Esophagus muscularis mucosa (tissue), 4 donors: ENCODE measurements around the gene MRPL39. TPM values are rescaled to one million over a fixed set of nuclear protein-coding genes. Genes with fewer than 3 reads are reported as not detected.

Experiments used
- DNase-seq: peaks from one replicate; pipeline ENCODE4 v3.0.0-alpha.2; 2017; ENCODE audit errors: extremely low spot score
- H3K27ac ChIP-seq, 4 donors: fragments of 200-600 bp; sonication (generic); replicated peaks in 1 of 4; 1 replicate in 3 of 4; 2 replicates in 1 of 4; pipeline ENCODE4 v1.5.1; 2016 to 2019; ENCODE audit warnings: mild to moderate bottlenecking in 1 of 4
- H3K27me3 ChIP-seq, 4 donors: fragments of 200-600 bp; sonication (generic); one replicate each; pipeline versions ENCODE4 v1.5.1 to v1.6.0; 2016 to 2019
- H3K36me3 ChIP-seq, 4 donors: fragments of 200-600 bp; sonication (generic); one replicate each; pipeline ENCODE4 v1.5.1; 2016 to 2019
- H3K4me1 ChIP-seq, 4 donors: fragments of 200-600 bp; sonication (generic); one replicate each; pipeline ENCODE4 v1.5.1; 2016 to 2019
- H3K4me3 ChIP-seq, 4 donors: fragments of 200-600 bp; sonication (generic); 1 replicate in 2 of 4; 2 replicates in 2 of 4; pipeline ENCODE4 v1.5.1; 2016 to 2019; ENCODE audit warnings: mild to moderate bottlenecking in 4 of 4, moderate library complexity in 1 of 4
- H3K9me3 ChIP-seq, 4 donors: fragments of 200-600 bp; sonication (generic); 1 replicate in 3 of 4; 2 replicates in 1 of 4; pipeline ENCODE4 v1.5.1; 2016 to 2019
- CTCF ChIP-seq, 3 experiments: fragments of 200-600 bp in 2 of 3; fragments of 450-650 bp in 1 of 3; sonication (generic) in 2 of 3; IDR thresholded peaks; one replicate each; pipeline ENCODE4 v1.5.1; 2017 to 2019; ENCODE audit warnings: antibody characterized with exemption in 3 of 3, mild to moderate bottlenecking in 2 of 3, moderate library complexity in 1 of 3
- EP300 ChIP-seq: sonication (generic); formaldehyde crosslinking; IDR thresholded peaks from one replicate; pipeline ENCODE4 v1.6.1; 2017; ENCODE audit warnings: antibody characterized with exemption
- POLR2A ChIP-seq: fragments of 450-650 bp; IDR thresholded peaks from one replicate; pipeline ENCODE4 v1.6.1; 2017; ENCODE audit warnings: antibody characterized with exemption, moderate library complexity, mild to moderate bottlenecking, low read depth
- POLR2AphosphoS5 ChIP-seq, 2 donors: sonication (generic); formaldehyde crosslinking; IDR thresholded peaks; one replicate each; pipeline ENCODE4 v1.6.1; 2017; ENCODE audit warnings: antibody characterized with exemption in 2 of 2
- WGBS: methylation state at CpG from one replicate; pipeline ENCODE4 v1.1.5; 2018; 5-methylcytosine and 5-hydroxymethylcytosine counted together
- intact Hi-C: fragments of 100-400 bp; cut with DNase I; formaldehyde crosslinking; loops from one replicate; pipeline ENCODE4 v1.15.1; 2023
- total RNA-seq, 4 donors: library from RNA; depleted of rRNA; stranded (reverse); fragments of >200 nt; gene quantifications; one replicate each; pipeline versions ENCODE4 v1.1.0 to v1.2.1, GENCODE V29; 2016

Gene MRPL39
- total RNA-seq, 4 donors from 2014 or later: 22.0 to 31.8 (median 27.4) TPM

GRCh38 chr21:25560271-25560685 is 47.0 kb downstream of the MRPL39 start:
- Histone ChIP-seq H3K4me1 (peaks cover 0 to 20% (median 9%) of the 10 kb centered on the region in 4 donors), H3K36me3 (peaks cover 0 to 6% (median 0%) of the 10 kb centered on the region in 4 donors), H3K27ac (no peak overlapping the region), H3K4me3 (no peak overlapping the region), H3K27me3 (no peaks in the 10 kb centered on the region), H3K9me3 (no peaks in the 10 kb centered on the region)
- intact Hi-C loops: no loop called here
- no peak for TF ChIP-seq POLR2AphosphoS5 (IDR thresholded peaks at IDR 0.05)
- TF ChIP-seq CTCF (IDR thresholded peaks at IDR 0.05): no peak
- no peak for TF ChIP-seq POLR2A
- no peak for TF ChIP-seq EP300
- WGBS: 76% methylated on average over 4 of the region's 4 CpGs
- DNase-seq: no peak

GRCh38 chr21:25559746-25560145 is 47.5 kb downstream of the MRPL39 start:
- Histone ChIP-seq H3K9me3 (no peaks in the 10 kb centered on the region), H3K4me1 (peaks cover 0 to 20% (median 9%) of the 10 kb centered on the region in 4 donors), H3K27ac (no peak overlapping the region), H3K36me3 (peaks cover 0 to 3% (median 0%) of the 10 kb centered on the region in 4 donors), H3K27me3 (no peaks in the 10 kb centered on the region), H3K4me3 (no peak overlapping the region)
- no peak for DNase-seq
- no peak for TF ChIP-seq CTCF (IDR thresholded peaks at IDR 0.05)
- no peak for TF ChIP-seq EP300
- TF ChIP-seq POLR2A: no peak
- no peak for TF ChIP-seq POLR2AphosphoS5 (IDR thresholded peaks at IDR 0.05)
- WGBS: 67% methylated on average over 1 of the region's 1 CpG
- intact Hi-C loops: no loop called here

- 96% methylated on average over 2 of the region's 2 CpGs for WGBS
- TF ChIP-seq EP300 (no peak), POLR2AphosphoS5 (IDR thresholded peaks at IDR 0.05) (no peak), CTCF (IDR thresholded peaks at IDR 0.05) (no peak), POLR2A (no peak)
- Histone ChIP-seq H3K4me1 (peaks cover 0 to 20% (median 9%) of the 10 kb centered on the region in 4 donors), H3K27me3 (no peaks in the 10 kb centered on the region), H3K4me3 (no peak overlapping the region), H3K36me3 (no peaks in the 10 kb centered on the region), H3K27ac (no peak overlapping the region), H3K9me3 (no peaks in the 10 kb centered on the region)
- DNase-seq: no peak
- intact Hi-C loops: no loop called here
These were observed 49.2 kb downstream of the MRPL39 start for GRCh38 chr21:25558123-25558522.

GRCh38 chr21:25557180-25557579 is 50.1 kb downstream of the MRPL39 start:
- no peak for DNase-seq
- H3K36me3 ChIP-seq: no peaks in the 10 kb centered on the region
- TF ChIP-seq POLR2AphosphoS5 (IDR thresholded peaks at IDR 0.05): no peak
- TF ChIP-seq CTCF (IDR thresholded peaks at IDR 0.05): no peak
- no peak for TF ChIP-seq POLR2A
- no peak for TF ChIP-seq EP300
- H3K9me3 ChIP-seq: no peaks in the 10 kb centered on the region
- WGBS: 80% methylated on average over 1 of the region's 1 CpG
- no peak overlapping the region for H3K27ac ChIP-seq
- H3K4me1 ChIP-seq: peaks cover 0 to 13% (median 2%) of the 10 kb centered on the region in 4 donors
- no peaks in the 10 kb centered on the region for H3K27me3 ChIP-seq
- no peak overlapping the region for H3K4me3 ChIP-seq
- intact Hi-C loops: no loop called here

- Histone ChIP-seq H3K36me3 (no peaks in the 10 kb centered on the region), H3K4me3 (no peak overlapping the region), H3K9me3 (no peaks in the 10 kb centered on the region), H3K27ac (no peak overlapping the region), H3K27me3 (no peaks in the 10 kb centered on the region), H3K4me1 (peaks cover 0 to 2% (median 0%) of the 10 kb centered on the region in 4 donors)
- no peak for TF ChIP-seq POLR2AphosphoS5 (IDR thresholded peaks at IDR 0.05)
- TF ChIP-seq EP300: no peak
- no peak for TF ChIP-seq CTCF (IDR thresholded peaks at IDR 0.05)
- TF ChIP-seq POLR2A: no peak
- DNase-seq: no peak
- intact Hi-C loops: no loop called here
These were observed 51.2 kb downstream of the MRPL39 start for GRCh38 chr21:25556091-25556490.
